ENCODE measurements around the gene CYP27A1. TPM values are rescaled to one million over a fixed set of nuclear protein-coding genes. Genes with fewer than 3 reads are reported as not detected.

The CYP27A1 gene
- polyA plus RNA-seq, 2 of the 4 experiments (the other 2 are of a cell fraction): 0.13 to 0.14 TPM

- WGBS (ENCODE audit: missing lambda C conversion rate): 79% methylated on average over 1 of the region's 1 CpG
- Histone ChIP-seq H3K4me2 (no peak overlapping the region), H3K9me3 (peaks cover 27% of the 10 kb centered on the region), H3K4me3 (no peak overlapping the region), H3K27ac (no peak overlapping the region), H3K4me1 (no peaks in the 10 kb centered on the region)
- TF ChIP-seq EHF (CRISPR knock-in tag; IDR thresholded peaks at IDR 0.05) (no peak), POLR2A (IDR thresholded peaks at IDR 0.05; ENCODE audit: low read length) (no peak), RCOR1 (IDR thresholded peaks at IDR 0.05; ENCODE audit: low read depth, low read length) (no peak), PHF8 (IDR thresholded peaks at IDR 0.05; ENCODE audit: borderline replicate concordance, low read depth) (no peak), KDM5A (IDR thresholded peaks at IDR 0.05) (no peak), EP300 (IDR thresholded peaks at IDR 0.05) (no peak), HEYL (CRISPR knock-in tag; IDR thresholded peaks at IDR 0.05) (no peak), HOXA7 (CRISPR knock-in tag; IDR thresholded peaks at IDR 0.05) (no peak), ZFP36 (IDR thresholded peaks at IDR 0.05; ENCODE audit: borderline replicate concordance, partially characterized antibody) (no peak), CHD2 (IDR thresholded peaks at IDR 0.05; ENCODE audit: low read length, partially characterized antibody) (no peak), ATOH8 (CRISPR knock-in tag; IDR thresholded peaks at IDR 0.05; ENCODE audit: low read depth) (no peak)
- TF ChIP-seq, protein P1, sequence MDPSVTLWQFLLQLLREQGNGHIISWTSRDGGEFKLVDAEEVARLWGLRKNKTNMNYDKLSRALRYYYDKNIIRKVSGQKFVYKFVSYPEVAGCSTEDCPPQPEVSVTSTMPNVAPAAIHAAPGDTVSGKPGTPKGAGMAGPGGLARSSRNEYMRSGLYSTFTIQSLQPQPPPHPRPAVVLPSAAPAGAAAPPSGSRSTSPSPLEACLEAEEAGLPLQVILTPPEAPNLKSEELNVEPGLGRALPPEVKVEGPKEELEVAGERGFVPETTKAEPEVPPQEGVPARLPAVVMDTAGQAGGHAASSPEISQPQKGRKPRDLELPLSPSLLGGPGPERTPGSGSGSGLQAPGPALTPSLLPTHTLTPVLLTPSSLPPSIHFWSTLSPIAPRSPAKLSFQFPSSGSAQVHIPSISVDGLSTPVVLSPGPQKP (IDR thresholded peaks at IDR 0.05; ENCODE audit: low read depth, low read length): no peak
- ChIA-PET CTCF (no interaction called here), POLR2A (no interaction called here)
- no peak for DNase-seq (ENCODE audit: low read depth in 1 of 2, low spot score in 1 of 2)
- no peak for ATAC-seq
- no peak for FAIRE-seq
These were observed 5.5 kb upstream of the CYP27A1 start for GRCh38 chr2:218776488-218776887.

GRCh38 chr2:218777276-218777990 lies 4.5 kb upstream of the CYP27A1 start:
- no peak overlapping the region for H3K27ac ChIP-seq
- H3K4me3 ChIP-seq: no peak overlapping the region
- ChIA-PET CTCF (interaction anchor here (0.6 to 1.2 kb wide), 2 partner anchors 70 to 90 kb away, joined by 3 to 9 read pairs; no protein-coding TSS in a partner anchor), POLR2A (no interaction called here)
- ATAC-seq (no peak), DNase-seq (ENCODE audit: low read depth in 1 of 2, low spot score in 1 of 2) (no peak), FAIRE-seq (no peak)
- WGBS (ENCODE audit: missing lambda C conversion rate): 85% methylated on average over 9 of the region's 9 CpGs
- TF ChIP-seq FOSB (CRISPR knock-in tag; IDR thresholded peaks at IDR 0.05): no peak
- no peak for TF ChIP-seq ZSCAN20 (CRISPR knock-in tag; IDR thresholded peaks at IDR 0.05)
- TF ChIP-seq, protein P2, sequence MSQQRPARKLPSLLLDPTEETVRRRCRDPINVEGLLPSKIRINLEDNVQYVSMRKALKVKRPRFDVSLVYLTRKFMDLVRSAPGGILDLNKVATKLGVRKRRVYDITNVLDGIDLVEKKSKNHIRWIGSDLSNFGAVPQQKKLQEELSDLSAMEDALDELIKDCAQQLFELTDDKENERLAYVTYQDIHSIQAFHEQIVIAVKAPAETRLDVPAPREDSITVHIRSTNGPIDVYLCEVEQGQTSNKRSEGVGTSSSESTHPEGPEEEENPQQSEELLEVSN (IDR thresholded peaks at IDR 0.05; ENCODE audit: borderline replicate concordance, low read depth): no peak
- no peak for TF ChIP-seq RFX5 (IDR thresholded peaks at IDR 0.05)
- no peak for TF ChIP-seq KDM5A (IDR thresholded peaks at IDR 0.05)
- no peak for TF ChIP-seq MAX (IDR thresholded peaks at IDR 0.05)
- no peak for TF ChIP-seq CHD2 (IDR thresholded peaks at IDR 0.05; ENCODE audit: low read length, partially characterized antibody)
- no peak for TF ChIP-seq HEYL (CRISPR knock-in tag; IDR thresholded peaks at IDR 0.05)
- no peak for TF ChIP-seq CHD4 (IDR thresholded peaks at IDR 0.05; ENCODE audit: borderline replicate concordance)
- TF ChIP-seq HOXB13 (CRISPR knock-in tag; IDR thresholded peaks at IDR 0.05; ENCODE audit: low read depth): no peak
- no peak for TF ChIP-seq RCOR1 (IDR thresholded peaks at IDR 0.05; ENCODE audit: low read depth, low read length)
- TF ChIP-seq RARB (CRISPR knock-in tag; IDR thresholded peaks at IDR 0.05): no peak
- TF ChIP-seq CBX8 (IDR thresholded peaks at IDR 0.05): no peak
- no peak for TF ChIP-seq EHF (CRISPR knock-in tag; IDR thresholded peaks at IDR 0.05)
- H3K4me2 ChIP-seq: no peak overlapping the region
- H3K4me1 ChIP-seq: no peaks in the 10 kb centered on the region
- peaks cover 27% of the 10 kb centered on the region for H3K9me3 ChIP-seq

DNA sequence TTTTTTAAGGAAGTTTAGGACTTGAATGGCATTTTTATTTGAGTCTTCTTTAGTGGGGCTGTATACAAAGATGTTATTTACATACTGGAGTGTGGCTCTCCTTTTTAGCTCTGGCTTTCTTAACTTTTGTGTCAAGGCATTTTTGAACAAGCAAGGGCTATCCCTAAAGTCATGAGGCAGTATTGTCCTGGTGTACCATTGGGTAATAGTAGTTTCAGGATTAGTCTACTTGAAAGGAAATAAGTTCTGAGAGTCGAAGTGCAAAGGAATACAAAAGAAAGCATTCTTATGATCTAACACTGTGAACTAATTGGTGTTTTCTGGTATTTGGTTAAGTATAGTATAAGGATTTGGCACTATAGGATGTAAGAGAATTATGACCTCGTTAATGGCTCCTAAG lies 1.9 kb upstream of the CYP27A1 start:
- Histone ChIP-seq H3K4me3 (no peak overlapping the region), H3K4me2 (no peak overlapping the region), H3K4me1 (no peaks in the 10 kb centered on the region), H3K9me3 (peaks cover 27% of the 10 kb centered on the region), H3K27ac (no peak overlapping the region)
- no peak for FAIRE-seq
- ChIA-PET POLR2A (no interaction called here), CTCF (interaction anchor here (1.3 kb wide), 1 partner anchor 68 kb away, joined by 3 read pairs; no protein-coding TSS in a partner anchor)
- no peak for ATAC-seq
- DNase-seq (ENCODE audit: low read depth in 1 of 2, low spot score in 1 of 2): no peak
- TF ChIP-seq FOSL2 (IDR thresholded peaks at IDR 0.05) (no peak), FOSL2 (CRISPR knock-in tag; IDR thresholded peaks at IDR 0.05) (no peak), BHLHE40 (IDR thresholded peaks at IDR 0.05; ENCODE audit: low read depth, low read length) (no peak), RARB (CRISPR knock-in tag; IDR thresholded peaks at IDR 0.05) (no peak)
- 76% methylated on average over 2 of the region's 2 CpGs for WGBS (ENCODE audit: missing lambda C conversion rate)
